K562 (cell line): Measurements from ENCODE around the gene DOCK3. TPM values are rescaled to one million over a fixed set of nuclear protein-coding genes. Genes with fewer than 3 reads are reported as not detected.

Experiments
- polyA plus RNA-seq, 8 experiments: library from polyadenylated mRNA; depleted of rRNA in 4 of 8; stranded (reverse) in 5 of 8; unstranded in 3 of 8; fragments of >200 nt; fragmentation: Nextera tagmentation in 2 of 8; fragmentation: Illumina TruSeq in 1 of 8; extraction: Ambion mirVana in 2 of 8; extraction: Trizol in 1 of 8; gene quantifications; 2 replicates each; pipeline versions ENCODE4 v1.2.1 to v1.2.3, GENCODE V29; 2011 to 2014; ENCODE audit warnings: inconsistent platforms in 1 of 8, missing spikeins in 1 of 8
- total RNA-seq, 7 experiments: library from RNA; depleted of rRNA in 6 of 7; stranded (reverse); fragments of >200 nt in 6 of 7; fragmentation: Illumina TruSeq in 2 of 7; extraction: Trizol in 2 of 7; gene quantifications; 2 replicates each; pipeline versions ENCODE4 v1.2.1 to v1.2.3, GENCODE V29; 2011 to 2021; ENCODE audit warnings: low replicate concordance in 1 of 7
- TF ChIP-seq, protein P1 (sequence below), 2 experiments: fragments of 450-650 bp; formaldehyde crosslinking in 1 of 2; IDR thresholded peaks; 2 replicates each; pipeline versions ENCODE4 v1.4.0 to v1.6.1; 2014 to 2020; ENCODE audit warnings: mild to moderate bottlenecking in 2 of 2, borderline replicate concordance in 1 of 2, low read depth in 1 of 2

The DOCK3 gene
- total and polyA plus RNA-seq, 9 of the 15 experiments (the other 6 are each of a cell fraction or from before 2014, with no cell fraction given), result under 0.01 to 0.03 (median 0.01) TPM; not detected in 4

- TF ChIP-seq, protein P1, sequence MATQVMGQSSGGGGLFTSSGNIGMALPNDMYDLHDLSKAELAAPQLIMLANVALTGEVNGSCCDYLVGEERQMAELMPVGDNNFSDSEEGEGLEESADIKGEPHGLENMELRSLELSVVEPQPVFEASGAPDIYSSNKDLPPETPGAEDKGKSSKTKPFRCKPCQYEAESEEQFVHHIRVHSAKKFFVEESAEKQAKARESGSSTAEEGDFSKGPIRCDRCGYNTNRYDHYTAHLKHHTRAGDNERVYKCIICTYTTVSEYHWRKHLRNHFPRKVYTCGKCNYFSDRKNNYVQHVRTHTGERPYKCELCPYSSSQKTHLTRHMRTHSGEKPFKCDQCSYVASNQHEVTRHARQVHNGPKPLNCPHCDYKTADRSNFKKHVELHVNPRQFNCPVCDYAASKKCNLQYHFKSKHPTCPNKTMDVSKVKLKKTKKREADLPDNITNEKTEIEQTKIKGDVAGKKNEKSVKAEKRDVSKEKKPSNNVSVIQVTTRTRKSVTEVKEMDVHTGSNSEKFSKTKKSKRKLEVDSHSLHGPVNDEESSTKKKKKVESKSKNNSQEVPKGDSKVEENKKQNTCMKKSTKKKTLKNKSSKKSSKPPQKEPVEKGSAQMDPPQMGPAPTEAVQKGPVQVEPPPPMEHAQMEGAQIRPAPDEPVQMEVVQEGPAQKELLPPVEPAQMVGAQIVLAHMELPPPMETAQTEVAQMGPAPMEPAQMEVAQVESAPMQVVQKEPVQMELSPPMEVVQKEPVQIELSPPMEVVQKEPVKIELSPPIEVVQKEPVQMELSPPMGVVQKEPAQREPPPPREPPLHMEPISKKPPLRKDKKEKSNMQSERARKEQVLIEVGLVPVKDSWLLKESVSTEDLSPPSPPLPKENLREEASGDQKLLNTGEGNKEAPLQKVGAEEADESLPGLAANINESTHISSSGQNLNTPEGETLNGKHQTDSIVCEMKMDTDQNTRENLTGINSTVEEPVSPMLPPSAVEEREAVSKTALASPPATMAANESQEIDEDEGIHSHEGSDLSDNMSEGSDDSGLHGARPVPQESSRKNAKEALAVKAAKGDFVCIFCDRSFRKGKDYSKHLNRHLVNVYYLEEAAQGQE (IDR thresholded peaks at IDR 0.05; ENCODE audit: borderline replicate concordance), result no peak
- TF ChIP-seq, protein P1 (CRISPR knock-in tag; IDR thresholded peaks at IDR 0.05; ENCODE audit: low read depth), result no peak
Measured at GRCh38 chr3:51389423-51390183, 714.9 kb downstream of the DOCK3 start (continued).
